ENCODE results near the gene ZNF124. TPM values are rescaled to one million over a fixed set of nuclear protein-coding genes. Genes with fewer than 3 reads are reported as not detected.
"Not testable (repeated sequence)": the region's sequence is repeated elsewhere in the genome, so short reads cannot be mapped to it uniquely, and the experiment has no call there.

The ZNF124 gene
- total and polyA plus RNA-seq, 7 donors, result 4.5 to 122 (median 43.2) TPM

DNA sequence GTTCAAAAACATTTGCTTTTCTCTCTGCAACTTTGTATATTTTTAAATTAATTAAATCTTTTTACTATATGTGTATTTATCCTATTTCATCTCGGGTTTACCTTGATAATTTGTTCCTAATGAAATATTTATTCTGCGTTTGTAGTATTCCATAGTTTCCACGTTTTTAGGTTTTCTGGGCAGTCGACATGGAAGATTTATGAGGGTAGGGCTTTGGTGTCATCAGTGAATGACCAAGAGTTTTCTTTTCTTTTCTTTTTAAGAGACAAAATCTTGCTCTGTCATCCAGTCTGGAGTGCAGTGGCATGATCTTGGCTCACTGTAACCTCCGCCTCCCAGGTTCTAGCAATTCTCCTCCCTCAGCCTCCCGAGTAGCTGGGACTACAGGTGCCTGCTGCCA is 50.4 kb downstream of the ZNF124 start:
- Histone ChIP-seq H3K4me3 (no peak overlapping the region), H3K27me3 (no peaks in the 10 kb centered on the region), H3K27ac (no peak overlapping the region), H3K9me3 (no peaks in the 10 kb centered on the region), H3K36me3 (no peaks in the 10 kb centered on the region), H3K4me1 (no peaks in the 10 kb centered on the region)
- TF ChIP-seq POLR2A (IDR thresholded peaks at IDR 0.05), result no peak
- TF ChIP-seq, protein P1, sequence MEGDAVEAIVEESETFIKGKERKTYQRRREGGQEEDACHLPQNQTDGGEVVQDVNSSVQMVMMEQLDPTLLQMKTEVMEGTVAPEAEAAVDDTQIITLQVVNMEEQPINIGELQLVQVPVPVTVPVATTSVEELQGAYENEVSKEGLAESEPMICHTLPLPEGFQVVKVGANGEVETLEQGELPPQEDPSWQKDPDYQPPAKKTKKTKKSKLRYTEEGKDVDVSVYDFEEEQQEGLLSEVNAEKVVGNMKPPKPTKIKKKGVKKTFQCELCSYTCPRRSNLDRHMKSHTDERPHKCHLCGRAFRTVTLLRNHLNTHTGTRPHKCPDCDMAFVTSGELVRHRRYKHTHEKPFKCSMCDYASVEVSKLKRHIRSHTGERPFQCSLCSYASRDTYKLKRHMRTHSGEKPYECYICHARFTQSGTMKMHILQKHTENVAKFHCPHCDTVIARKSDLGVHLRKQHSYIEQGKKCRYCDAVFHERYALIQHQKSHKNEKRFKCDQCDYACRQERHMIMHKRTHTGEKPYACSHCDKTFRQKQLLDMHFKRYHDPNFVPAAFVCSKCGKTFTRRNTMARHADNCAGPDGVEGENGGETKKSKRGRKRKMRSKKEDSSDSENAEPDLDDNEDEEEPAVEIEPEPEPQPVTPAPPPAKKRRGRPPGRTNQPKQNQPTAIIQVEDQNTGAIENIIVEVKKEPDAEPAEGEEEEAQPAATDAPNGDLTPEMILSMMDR (IDR thresholded peaks at IDR 0.05), result no peak
- TF ChIP-seq POLR2AphosphoS5 (IDR thresholded peaks at IDR 0.05), result no peak
- no peak for TF ChIP-seq EP300 (IDR thresholded peaks at IDR 0.05)
- intact Hi-C loops (cut with DNase I), result no loop called here
- DNase-seq, result no peak
- 75 to 80% methylated on average over 6 of the region's 6 CpGs for WGBS, 2 donors

DNA sequence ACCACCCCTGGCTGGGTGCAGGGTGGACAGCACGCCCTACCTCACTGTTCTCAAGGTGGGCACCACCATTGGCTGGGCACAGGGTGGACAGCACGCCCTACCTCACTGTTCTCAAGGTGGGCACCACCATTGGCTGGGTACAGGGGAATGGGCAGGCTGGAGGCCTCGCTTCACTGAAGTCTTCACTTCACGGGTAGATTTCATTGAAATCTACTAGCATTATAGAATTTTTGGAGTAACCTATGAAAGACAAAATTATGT is 51.5 kb downstream of the ZNF124 start:
- H3K9me3 ChIP-seq; DNase-seq; H3K36me3 ChIP-seq; intact Hi-C loops (cut with DNase I); H3K27ac ChIP-seq; H3K27me3 ChIP-seq; H3K4me3 ChIP-seq; H3K4me1 ChIP-seq: not testable (repeated sequence)
- WGBS, 2 donors, result 82 to 90% methylated on average over 4 of the region's 4 CpGs

- 96% methylated on average over 22 of the region's 22 CpGs for WGBS, 2 donors
- no peaks in the 10 kb centered on the region for H3K36me3 ChIP-seq
- H3K27ac ChIP-seq, result no peak overlapping the region
- H3K9me3 ChIP-seq, result no peaks in the 10 kb centered on the region
- intact Hi-C loops (cut with DNase I), result no loop called here
- TF ChIP-seq POLR2A (IDR thresholded peaks at IDR 0.05) (no peak), EP300 (IDR thresholded peaks at IDR 0.05) (no peak), POLR2AphosphoS5 (IDR thresholded peaks at IDR 0.05) (no peak)
- TF ChIP-seq, protein P1 (IDR thresholded peaks at IDR 0.05), result no peak
- no peak for DNase-seq
- no peaks in the 10 kb centered on the region for H3K27me3 ChIP-seq
- H3K4me1 ChIP-seq, result no peaks in the 10 kb centered on the region
- no peak overlapping the region for H3K4me3 ChIP-seq
Observed at GRCh38 chr1:247119600-247120407, 52.0 kb downstream of the ZNF124 start.

- no peaks in the 10 kb centered on the region for H3K36me3 ChIP-seq
- no peak for DNase-seq
- intact Hi-C loops (cut with DNase I), result no loop called here
- no peak overlapping the region for H3K27ac ChIP-seq
- no peaks in the 10 kb centered on the region for H3K27me3 ChIP-seq
- H3K4me1 ChIP-seq, result no peaks in the 10 kb centered on the region
- H3K9me3 ChIP-seq, result no peaks in the 10 kb centered on the region
- WGBS, 2 donors, result 76 to 79% methylated on average over 10 to 11 of the region's 11 CpGs
- TF ChIP-seq EP300 (IDR thresholded peaks at IDR 0.05), result no peak
- TF ChIP-seq, protein P1 (IDR thresholded peaks at IDR 0.05), result no peak
- TF ChIP-seq POLR2AphosphoS5 (IDR thresholded peaks at IDR 0.05), result no peak
- H3K4me3 ChIP-seq, result no peak overlapping the region
Observed at GRCh38 chr1:247118946-247119446, 52.8 kb downstream of the ZNF124 start.

DNA sequence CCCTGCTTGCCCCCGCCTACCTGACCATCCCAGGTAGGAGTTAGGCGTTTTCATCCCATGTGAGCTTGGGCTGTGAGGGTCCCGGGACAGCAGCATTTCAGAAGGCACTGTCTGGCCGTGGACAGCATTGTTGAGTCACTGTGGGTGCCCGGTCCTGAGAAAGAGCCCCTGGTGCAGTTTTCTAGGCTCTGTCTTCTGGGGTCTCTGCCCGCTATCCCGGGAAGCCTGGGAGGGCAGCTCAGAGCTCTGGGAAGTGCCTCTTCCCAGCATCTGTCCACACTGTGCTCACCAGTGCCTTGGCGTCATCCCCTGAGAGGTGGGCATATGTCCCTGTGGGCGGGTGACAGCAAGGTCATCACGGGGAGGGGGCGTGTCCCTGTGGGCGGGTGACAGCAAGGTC is 56.3 kb downstream of the ZNF124 start:
- H3K4me3 ChIP-seq, result no peak overlapping the region
- no peak for DNase-seq
- WGBS, 2 donors, result 77 to 85% methylated on average over 12 of the region's 12 CpGs
- no peaks in the 10 kb centered on the region for H3K9me3 ChIP-seq
- no peak overlapping the region for H3K27ac ChIP-seq
- H3K27me3 ChIP-seq, result no peaks in the 10 kb centered on the region
- H3K36me3 ChIP-seq, result no peaks in the 10 kb centered on the region
- H3K4me1 ChIP-seq, result peaks cover 0 to 18% (median 12%) of the 10 kb centered on the region in 4 donors
- TF ChIP-seq POLR2A (IDR thresholded peaks at IDR 0.05), result no peak
- TF ChIP-seq POLR2AphosphoS5 (IDR thresholded peaks at IDR 0.05), result no peak
- TF ChIP-seq EP300 (IDR thresholded peaks at IDR 0.05), result no peak
- TF ChIP-seq, protein P1 (IDR thresholded peaks at IDR 0.05), result no peak
- intact Hi-C loops (cut with DNase I), result no loop called here

Data from sigmoid colon (tissue), 7 donors.